DOHH2 (cell line): ENCODE data around the gene FTCD.

ENCODE experiments used
- H3F3A ChIP-seq: fragments of 200-600 bp; sonication (generic), shearing (Covaris generic); 2 replicates; pipeline ENCODE4 v1.6.0; 2016; ENCODE audit warnings: antibody characterized with exemption, mild to moderate bottlenecking; ENCODE audit not compliant: control insufficient read depth, insufficient read depth
- H3K27ac ChIP-seq: fragments of 200-600 bp; sonication (generic); 2 replicates; pipeline ENCODE4 v1.5.1; 2014; ENCODE audit warnings: low read depth, mild to moderate bottlenecking, low read length, moderate library complexity
- H3K27me3 ChIP-seq: fragments of 200-600 bp; sonication (generic); 2 replicates; pipeline ENCODE4 v1.6.1; 2014; ENCODE audit warnings: mild to moderate bottlenecking, low read length, mixed read lengths; ENCODE audit not compliant: control insufficient read depth
- H3K36me3 ChIP-seq: fragments of 200-600 bp; sonication (generic); 2 replicates; pipeline ENCODE4 v1.6.1; 2014; ENCODE audit warnings: mild to moderate bottlenecking, low read length, moderate library complexity, mixed read lengths; ENCODE audit not compliant: control insufficient read depth
- H3K4me1 ChIP-seq: fragments of 200-600 bp; sonication (generic); 2 replicates; pipeline ENCODE4 v1.6.1; 2014; ENCODE audit warnings: mild to moderate bottlenecking, low read length, mixed read lengths; ENCODE audit not compliant: control insufficient read depth
- H3K4me2 ChIP-seq: fragments of 200-600 bp; sonication (generic); 2 replicates; pipeline ENCODE4 v1.6.0; 2014; ENCODE audit warnings: mild to moderate bottlenecking, low read length, moderate library complexity
- H3K4me3 ChIP-seq: fragments of 200-600 bp; sonication (generic); 2 replicates; pipeline ENCODE4 v1.5.1; 2014; ENCODE audit warnings: mild to moderate bottlenecking, low read length, mixed read lengths
- H3K79me2 ChIP-seq: fragments of 200-600 bp; sonication (generic); 2 replicates; pipeline ENCODE4 v1.6.1; 2014; ENCODE audit warnings: mild to moderate bottlenecking, low read length, mixed read lengths; ENCODE audit not compliant: control insufficient read depth
- H3K9me2 ChIP-seq: fragments of 200-600 bp; sonication (generic); replicated peaks from 2 replicates; pipeline ENCODE4 v1.6.1; 2014; ENCODE audit warnings: mild to moderate bottlenecking, low read length, mixed read lengths; ENCODE audit not compliant: control insufficient read depth
- H3K9me3 ChIP-seq: fragments of 200-600 bp; sonication (generic); 2 replicates; pipeline ENCODE4 v1.6.1; 2014; ENCODE audit warnings: antibody characterized with exemption, low read length, mixed read lengths; ENCODE audit not compliant: control insufficient read depth, insufficient read depth
- H4K20me1 ChIP-seq: fragments of 200-600 bp; sonication (generic); 2 replicates; pipeline ENCODE4 v1.6.0; 2014; ENCODE audit warnings: low read depth, mild to moderate bottlenecking, antibody characterized with exemption, low read length, moderate library complexity; ENCODE audit not compliant: control insufficient read depth, insufficient read depth
- CTCF ChIP-seq: fragments of 200-600 bp; sonication (generic); IDR thresholded peaks from one replicate; pipeline ENCODE4 v1.5.1; 2014; ENCODE audit warnings: antibody characterized with exemption, mild to moderate bottlenecking, low read depth, low read length; ENCODE audit not compliant: poor library complexity, severe bottlenecking
- EZH2phosphoT487 ChIP-seq: fragments of 200-600 bp; sonication (generic); IDR thresholded peaks from 2 replicates; pipeline ENCODE4 v1.6.1; 2017; ENCODE audit warnings: borderline replicate concordance, mild to moderate bottlenecking, antibody characterized with exemption, low read length, moderate library complexity, mixed read lengths

FTCD gene

GRCh38 chr21:46182548-46183336 is 27.4 kb upstream of the FTCD start:
- Histone ChIP-seq H3K4me3 (peak overlapping the region; percentile 34; the same call in 1 of the 2 replicates), H3K4me2 (peak overlapping the region; percentile 37), H3K9me3 (0 out of 2 replicates have a peak, but pooled peaks cover under 1% of the 10 kb centered on the region), H3K79me2 (no peaks in the 10 kb centered on the region), H3F3A (peaks cover 6% of the 10 kb centered on the region; the same call in 1 of the 2 replicates), H3K9me2 (no peaks in the 10 kb centered on the region), H4K20me1 (no peaks in the 10 kb centered on the region), H3K4me1 (peaks cover 23% of the 10 kb centered on the region), H3K27me3 (no peaks in the 10 kb centered on the region), H3K27ac (no peak overlapping the region), H3K36me3 (no peaks in the 10 kb centered on the region)
- TF ChIP-seq EZH2phosphoT487 (no peak), CTCF (no peak)

- Histone ChIP-seq H4K20me1 (no peaks in the 10 kb centered on the region), H3K36me3 (no peaks in the 10 kb centered on the region), H3K4me1 (peaks cover 23% of the 10 kb centered on the region), H3K4me2 (no peak overlapping the region), H3K9me3 (0 out of 2 replicates have a peak, but pooled peaks cover 4% of the 10 kb centered on the region), H3K27me3 (no peaks in the 10 kb centered on the region), H3K79me2 (no peaks in the 10 kb centered on the region), H3K4me3 (no peak overlapping the region), H3F3A (peaks cover 6% of the 10 kb centered on the region; the same call in 1 of the 2 replicates), H3K27ac (no peak overlapping the region), H3K9me2 (no peaks in the 10 kb centered on the region)
- TF ChIP-seq CTCF (no peak), EZH2phosphoT487 (no peak)
Observed at GRCh38 chr21:46181953-46182547, 26.7 kb upstream of the FTCD start.

- Histone ChIP-seq H3K79me2 (no peaks in the 10 kb centered on the region), H3K9me3 (0 out of 2 replicates have a peak, but pooled peaks cover 4% of the 10 kb centered on the region), H3K4me3 (no peak overlapping the region), H4K20me1 (no peaks in the 10 kb centered on the region), H3K27ac (no peak overlapping the region), H3K36me3 (no peaks in the 10 kb centered on the region), H3F3A (peaks cover 6% of the 10 kb centered on the region; the same call in 1 of the 2 replicates), H3K27me3 (peaks cover under 1% of the 10 kb centered on the region; the same call in 1 of the 2 replicates), H3K4me2 (no peak overlapping the region), H3K9me2 (no peaks in the 10 kb centered on the region), H3K4me1 (peaks cover 21% of the 10 kb centered on the region)
- TF ChIP-seq CTCF (no peak), EZH2phosphoT487 (no peak)
Observed at GRCh38 chr21:46181436-46181835, 26.1 kb upstream of the FTCD start.
